Central memory CD4-positive, alpha-beta T cell (primary cell): Measurements from ENCODE around the gene OLFM1.

Experiments
- DNase-seq: peaks from one replicate; pipeline ENCODE4 v3.0.0; 2022

OLFM1 gene

DNA sequence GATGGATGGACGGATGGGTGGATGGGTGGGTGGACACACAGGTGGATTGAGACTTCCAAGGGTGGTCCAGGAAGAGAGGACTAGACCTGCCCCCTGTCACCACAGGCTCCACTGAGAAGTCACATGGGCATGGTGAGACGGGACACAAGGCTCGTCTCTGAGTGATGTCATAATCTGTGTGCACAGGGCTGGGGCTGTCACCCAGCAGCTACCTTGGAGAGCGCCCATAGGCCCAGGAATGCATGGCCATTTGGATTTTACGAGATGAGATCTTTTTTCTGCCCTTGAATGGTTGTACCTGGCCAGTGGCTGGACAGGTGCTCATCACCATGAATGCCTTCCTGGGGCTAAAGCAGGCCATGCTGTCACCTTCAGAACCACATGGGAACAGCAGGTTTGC, 3.1 kb downstream of the OLFM1 start:
- DNase-seq: no peak

DNA sequence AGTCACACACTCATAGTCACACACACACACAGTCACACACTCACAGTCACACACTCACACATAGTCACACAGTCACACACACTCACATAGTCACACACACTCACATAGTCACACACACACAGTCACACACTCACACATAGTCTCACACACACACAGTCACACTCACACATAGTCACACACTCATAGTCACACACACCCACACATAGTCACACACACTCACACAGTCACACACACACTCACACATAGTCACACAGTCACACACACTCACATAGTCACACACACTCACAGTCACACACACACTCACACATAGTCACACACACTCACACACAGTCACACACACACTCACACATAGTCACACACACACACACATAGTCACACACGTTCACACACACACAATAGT, 4.1 kb downstream of the OLFM1 start:
- no peak for DNase-seq

DNA sequence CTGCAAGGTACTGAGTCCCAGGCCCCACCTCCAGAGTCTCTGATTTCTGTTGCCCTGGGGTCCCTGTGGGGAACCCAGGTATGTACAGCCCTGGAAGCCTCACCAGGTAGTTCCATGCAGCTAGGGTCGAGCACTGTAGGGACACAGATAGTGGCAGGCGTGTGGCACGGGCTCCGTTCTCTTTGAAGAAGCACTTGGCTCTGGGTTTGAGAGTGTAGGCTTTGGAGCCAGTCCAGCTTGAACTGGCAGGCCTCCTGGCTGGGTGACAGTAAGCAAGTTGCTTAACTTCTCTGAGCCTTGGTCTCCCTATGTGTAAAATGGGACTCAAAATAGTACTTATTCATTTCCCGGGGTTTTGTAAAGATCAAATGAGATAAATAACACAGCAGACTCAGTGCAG, 5.6 kb downstream of the OLFM1 start:
- DNase-seq: no peak

DNA sequence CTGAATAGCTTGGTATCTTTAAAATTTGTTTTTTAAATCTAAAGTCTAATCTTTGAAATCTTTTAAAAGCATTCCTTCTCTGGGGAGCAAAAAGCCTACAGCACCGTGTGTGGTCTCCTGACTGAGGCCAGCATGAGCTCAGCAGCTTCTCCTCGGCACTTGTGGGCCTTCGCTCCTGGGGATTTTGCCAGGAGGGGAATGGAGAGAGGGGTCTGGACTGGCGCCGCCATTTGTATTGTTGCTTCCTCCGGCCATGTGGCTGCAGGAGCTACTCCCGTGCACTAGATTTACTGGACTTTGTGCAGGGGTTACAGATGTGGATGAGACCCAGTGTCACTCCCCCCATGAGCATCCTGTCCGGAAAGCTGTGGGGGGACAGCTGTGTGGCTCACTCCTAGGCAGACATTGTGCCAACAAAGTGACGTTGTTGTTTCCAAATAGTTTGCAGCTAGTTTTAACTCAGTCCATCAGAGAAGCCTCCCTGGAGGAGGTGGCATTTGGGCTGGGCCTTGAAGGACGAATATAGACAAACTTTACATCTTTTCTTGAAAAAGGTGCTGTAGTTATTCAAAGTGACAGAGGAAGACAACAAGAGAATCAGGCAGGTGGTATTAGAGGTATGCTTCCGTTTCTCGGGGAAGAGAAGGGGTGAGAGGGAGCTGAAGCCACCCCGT, 6.6 kb downstream of the OLFM1 start:
- DNase-seq: no peak

DNA sequence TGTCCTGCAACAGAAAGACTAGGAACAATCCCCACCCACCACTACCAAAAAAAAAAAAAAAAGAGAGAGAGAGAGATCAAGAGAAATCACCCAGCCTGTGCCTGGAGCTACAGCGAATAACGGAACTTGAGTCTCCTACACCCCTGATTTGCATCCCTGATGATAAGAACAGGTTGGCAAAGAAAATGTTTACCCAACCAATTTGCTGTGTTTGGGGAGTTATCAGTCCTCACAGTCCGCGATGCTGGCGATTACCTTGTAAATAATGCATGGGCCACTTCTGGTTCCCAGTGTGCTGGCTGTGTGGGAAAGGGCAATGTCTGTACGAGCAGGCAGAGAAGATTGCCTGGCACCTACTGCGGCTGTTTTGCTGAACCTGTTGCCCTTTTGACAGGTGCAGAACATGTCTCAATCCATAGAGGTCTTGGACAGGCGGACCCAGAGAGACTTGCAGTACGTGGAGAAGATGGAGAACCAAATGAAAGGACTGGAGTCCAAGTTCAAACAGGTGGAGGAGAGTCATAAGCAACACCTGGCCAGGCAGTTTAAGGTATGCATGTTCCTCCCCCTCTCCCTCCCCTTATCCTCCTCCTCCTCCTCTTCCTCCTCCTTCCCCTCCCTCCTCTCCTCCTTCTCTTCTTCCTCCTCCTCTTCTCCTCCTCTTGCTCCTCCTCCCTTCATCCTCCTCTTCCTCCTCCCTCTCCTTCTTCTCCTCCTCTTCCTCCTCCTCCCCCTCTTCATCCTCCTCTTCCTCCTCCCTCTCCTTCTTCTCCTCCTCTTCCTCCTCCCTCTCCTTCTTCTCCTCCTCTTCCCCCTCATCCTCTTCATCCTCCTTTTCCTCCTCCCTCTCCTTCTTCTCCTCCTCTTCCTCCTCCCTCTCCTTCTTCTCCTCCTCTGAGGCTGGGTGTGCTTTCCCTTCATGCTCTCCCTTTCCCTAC, 8.3 kb downstream of the OLFM1 start:
- no peak for DNase-seq

DNA sequence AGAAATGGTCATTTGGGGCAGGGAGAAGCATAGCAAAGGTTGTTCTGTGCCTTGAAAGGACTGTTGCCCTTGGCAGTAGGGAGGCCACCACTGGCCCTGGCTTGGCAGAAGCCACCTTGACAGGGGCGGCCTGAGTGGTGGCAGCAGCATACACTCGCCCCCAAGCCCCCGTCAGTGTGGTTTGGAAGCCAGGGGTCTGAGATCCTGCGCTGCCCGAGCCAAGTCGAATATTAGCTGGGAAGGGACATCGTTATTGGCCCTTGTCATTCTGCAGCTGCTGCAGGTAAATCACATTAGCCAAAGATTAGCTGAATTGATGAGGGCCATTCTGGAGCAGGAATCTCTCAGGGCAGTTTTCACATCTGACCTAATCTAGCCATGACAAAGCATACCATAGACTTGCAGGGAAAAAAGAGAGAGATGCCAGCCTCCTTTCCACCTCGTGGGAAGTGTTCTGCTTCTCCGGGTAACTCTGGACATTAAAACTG, 9.0 kb downstream of the OLFM1 start:
- no peak for DNase-seq

DNA sequence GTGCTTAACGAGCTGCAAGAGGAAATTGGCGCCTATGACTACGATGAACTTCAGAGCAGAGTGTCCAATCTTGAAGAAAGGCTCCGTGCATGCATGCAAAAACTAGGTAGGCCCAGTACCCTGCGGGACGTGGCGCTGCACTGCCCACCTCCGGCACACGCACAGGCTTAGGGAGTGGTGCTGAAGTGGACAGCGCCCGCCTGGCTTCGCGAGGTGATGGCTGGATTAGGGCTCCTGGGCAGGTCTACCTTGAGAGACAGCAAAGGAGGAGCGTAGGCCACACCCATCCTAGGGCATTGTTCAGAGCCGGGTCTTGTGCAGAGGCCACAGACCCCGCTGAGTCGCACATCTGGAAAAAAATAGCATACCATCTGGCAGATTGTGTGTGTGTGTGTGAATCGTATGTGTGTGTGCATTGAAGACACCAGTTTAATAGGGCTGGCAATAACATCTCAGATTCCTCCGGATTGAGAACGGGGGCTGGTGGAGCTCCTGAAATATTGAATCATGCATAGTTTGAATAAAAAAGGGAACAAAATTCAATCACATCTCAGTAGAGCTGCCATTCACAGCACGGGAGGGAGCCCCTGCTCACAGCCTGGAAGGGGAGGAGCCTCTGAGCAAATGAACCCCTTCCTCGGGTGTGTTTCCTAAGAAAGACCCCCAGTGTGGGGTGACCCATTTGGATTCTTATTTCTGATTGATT, 11.1 kb downstream of the OLFM1 start:
- no peak for DNase-seq

DNA sequence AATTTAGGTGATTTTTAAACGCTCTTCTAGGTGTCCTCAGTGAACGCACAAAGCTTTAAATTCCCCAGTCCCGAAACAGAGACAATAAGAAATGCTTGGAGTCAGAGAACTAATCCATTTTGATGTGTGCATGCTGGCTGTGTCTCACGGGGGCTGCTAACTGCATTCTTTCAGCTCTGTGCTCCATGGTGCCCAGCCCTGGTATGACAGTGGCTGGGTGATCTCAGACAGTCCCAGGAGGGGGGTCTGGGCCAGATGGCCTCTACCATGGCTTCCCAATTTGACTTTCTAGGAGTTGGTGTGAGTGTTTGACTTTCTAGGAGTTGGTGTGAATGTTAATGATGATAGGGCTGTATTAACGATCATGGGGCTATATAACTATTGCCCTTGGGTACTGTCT, 12.1 kb downstream of the OLFM1 start:
- no peak for DNase-seq

DNA sequence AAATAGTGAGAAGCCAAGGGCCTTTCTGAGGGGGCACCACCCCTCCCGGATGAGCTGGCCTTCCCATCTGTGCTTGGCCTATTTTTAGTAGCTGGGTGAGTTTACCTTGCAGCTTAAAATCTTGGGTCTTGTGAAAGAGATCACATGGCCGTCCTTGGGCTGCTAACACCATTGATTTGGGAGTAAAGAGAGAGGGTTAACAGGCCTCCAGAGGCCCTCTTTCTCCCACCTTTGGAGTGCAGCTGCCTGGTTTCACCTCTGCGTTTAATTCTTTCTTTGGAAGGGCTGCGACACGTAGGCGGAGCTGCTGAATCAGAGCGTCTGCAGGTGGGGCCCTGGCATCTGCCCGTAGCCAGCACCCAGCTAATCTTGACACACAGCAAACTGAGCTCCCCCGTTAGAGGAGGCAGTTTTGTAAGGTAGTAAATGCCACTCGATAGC, 12.8 kb downstream of the OLFM1 start:
- DNase-seq: no peak

DNA sequence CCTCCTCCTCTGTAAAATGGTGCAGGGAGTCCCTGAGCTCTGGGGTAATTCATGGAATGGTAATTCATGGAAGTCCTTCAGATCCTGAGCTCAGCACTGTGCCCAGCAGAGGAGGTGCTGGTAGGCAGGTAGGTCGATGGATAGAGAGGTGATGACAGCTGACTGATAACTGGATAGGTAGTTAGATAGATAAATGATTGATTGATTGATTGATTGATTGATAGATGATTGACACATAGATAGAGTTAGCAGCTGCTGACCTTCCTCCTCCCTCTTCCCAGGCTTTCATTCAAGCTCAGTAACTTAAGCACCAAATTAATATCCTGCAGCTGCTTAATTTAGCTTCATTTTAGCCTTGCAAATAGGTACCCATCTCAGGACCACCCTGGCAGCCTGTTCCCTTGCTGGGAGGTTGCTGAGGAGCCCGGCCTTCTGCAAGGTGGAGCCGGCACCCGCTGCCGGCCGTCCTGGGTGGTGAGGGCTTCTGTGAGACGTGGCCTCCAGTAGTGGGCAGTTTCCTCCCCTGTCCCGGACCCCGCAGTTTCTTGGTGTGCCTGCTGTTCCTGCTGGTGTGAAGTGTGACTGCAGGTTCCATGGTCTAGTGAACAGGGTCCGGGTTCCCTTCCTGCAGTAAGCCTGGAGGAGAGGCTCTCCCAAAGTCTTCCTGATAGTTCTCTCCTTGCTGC, 13.4 kb downstream of the OLFM1 start:
- DNase-seq: no peak

DNA sequence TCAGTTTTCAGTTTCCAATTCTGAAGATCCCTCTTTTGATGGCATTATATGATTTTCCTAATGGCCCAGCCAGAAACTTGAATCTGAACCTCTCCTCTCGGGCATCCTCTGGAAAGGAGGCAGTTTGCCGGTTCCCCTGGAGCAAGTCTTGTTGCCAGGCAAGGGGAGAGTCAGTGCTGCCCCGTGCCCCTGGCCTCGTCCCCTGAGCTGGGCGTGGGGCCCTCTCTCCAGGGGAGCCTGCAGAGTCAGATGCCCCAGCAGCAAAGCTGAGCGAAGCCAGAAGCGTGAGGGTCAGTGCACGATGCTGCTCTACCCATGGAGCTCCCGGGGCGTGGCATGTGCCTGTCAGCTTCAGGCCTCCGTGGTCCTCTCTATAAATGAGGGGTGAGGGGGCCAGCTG, 14.0 kb downstream of the OLFM1 start:
- no peak for DNase-seq

DNA sequence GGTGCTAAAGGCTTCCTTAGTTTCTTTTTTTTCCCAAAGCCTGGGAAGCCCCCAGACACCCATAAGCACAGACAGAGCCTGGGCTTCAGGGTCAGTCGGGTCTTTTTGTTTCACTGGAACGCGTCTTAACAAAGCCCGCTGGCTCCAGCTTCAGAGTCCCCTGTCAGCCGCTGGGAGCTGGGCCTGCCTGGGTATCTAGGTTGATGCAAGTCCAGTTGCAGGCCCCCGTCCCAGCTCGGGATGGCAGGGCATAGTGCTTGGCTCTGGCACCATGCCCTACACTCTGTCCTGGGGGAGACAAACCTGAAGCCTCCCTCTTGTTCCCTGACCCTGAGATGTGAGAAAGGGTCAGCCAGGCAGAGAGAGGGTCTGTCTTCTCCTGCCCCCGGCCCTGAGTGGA, 14.5 kb downstream of the OLFM1 start:
- no peak for DNase-seq

DNA sequence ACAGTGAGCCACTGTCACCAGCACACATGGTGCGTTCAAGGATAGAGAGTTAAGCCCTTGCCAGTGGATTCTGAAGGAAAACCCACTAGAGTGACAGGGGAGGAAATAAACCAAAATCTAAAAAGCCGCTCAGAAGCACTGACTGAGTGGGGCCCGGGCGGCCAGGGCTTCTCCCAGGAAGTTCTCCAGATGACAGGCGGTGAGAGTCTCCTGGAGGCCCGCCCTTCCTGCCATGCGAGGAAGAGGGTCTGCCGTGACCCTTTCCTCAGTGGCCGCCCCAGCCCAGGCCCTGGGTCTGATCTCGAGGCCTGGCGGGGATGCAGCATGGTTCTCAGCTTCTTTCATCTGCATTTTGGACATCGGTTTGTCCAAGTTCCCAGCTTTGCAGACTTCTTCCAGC, 14.9 kb downstream of the OLFM1 start:
- no peak for DNase-seq

DNA sequence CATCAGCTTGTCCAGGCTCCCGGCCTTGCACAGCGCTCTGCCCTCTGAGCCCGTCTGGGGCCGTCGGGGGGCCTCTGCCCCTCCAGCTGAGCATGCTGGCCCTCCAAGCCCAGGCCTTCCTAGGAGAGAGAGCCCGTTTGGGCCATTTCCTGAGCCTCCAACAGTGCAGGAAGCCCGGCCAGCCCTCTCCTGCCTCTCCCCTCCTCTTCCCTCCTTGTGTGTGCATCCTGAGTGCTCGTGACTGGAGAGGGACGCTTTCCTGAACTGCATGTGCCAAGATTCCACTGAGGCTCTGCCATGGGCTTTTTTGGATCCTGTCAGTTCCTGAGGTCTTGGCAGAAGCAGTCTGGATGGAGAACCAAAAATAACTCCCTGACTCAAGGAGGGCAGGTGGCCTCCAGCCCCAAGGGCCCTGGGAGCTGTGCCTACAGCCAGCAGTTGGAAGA, 15.6 kb downstream of the OLFM1 start:
- no peak for DNase-seq

DNA sequence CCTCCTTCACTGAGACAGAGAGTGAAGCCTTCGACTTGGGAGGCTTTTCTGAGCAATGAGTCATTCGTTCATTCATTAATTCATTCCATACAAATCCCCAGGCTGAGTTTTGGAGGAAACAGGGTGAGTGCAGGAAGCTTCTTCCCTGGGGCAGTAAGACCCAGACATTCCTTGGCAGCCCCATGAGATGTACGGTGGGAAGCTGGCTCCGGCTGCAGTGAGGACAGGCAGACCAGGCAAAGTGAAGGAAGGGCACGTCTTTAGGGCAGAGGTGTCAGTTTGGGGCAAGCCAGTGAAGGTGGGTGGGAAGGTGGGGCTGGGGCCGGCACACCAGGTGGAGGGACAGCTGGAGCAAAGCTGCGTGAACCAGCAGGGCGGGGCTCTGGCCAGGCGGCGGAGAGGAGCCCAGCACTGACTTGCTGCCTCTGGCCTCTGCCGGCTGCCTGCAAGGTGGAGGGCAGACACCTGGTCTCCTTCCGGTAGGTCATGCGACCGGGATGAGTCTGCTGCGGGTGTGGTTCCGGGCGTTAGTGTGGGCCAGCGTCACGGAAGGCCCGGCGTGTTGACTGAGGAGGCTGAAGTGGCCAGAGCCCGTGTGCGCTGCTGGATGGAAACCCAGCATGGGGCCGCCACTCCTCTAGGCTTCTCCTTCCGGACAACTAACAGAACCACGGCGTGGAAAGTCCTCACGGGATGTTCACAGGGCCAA, 16.6 kb downstream of the OLFM1 start:
- DNase-seq: no peak

DNA sequence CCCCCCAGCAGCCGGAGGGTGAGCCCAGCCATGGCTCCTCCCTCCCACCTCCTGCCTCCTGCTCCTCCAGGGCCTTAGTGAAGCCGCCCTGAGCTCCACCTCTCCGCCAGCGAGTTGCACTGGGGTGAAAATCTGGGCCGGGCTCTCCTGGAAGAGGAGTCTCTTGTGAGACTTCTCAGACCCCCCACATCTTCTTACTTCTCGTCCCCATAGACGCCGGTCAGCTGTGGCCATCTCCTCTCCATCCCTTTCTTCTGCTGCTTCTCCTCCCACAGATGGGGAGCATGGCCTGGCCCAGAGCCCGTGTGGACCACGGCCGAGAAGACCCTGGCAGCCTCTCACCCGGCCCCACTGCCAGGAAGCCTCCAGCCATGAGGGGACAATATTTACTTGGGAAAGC, 17.3 kb downstream of the OLFM1 start:
- DNase-seq: no peak

DNA sequence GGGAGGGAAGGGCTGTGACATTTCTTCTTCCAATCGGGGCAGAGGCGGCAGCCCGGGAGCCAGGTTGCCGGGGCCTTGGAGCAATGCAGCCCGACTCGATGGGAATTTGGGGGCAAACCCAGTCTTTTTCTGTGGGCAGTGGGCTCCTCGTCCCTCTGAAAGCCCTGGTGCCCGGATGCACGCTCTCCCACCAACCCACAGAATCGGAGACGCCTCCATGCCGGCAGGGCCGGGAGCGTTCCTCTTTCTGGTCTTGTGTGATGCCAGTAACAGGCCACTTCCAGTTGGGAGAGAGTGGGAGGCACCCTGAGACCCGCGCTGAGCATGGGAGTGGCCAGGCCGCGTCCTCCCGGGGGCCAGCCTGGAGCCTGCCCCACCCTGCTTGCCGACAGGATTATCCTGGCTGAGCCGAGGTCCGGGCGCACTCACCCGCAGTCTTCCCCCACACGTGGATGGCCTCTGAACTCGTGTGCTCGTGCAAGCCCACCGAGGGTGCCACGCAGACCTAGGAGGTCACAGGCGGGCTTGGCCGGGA, 17.8 kb downstream of the OLFM1 start:
- no peak for DNase-seq

DNA sequence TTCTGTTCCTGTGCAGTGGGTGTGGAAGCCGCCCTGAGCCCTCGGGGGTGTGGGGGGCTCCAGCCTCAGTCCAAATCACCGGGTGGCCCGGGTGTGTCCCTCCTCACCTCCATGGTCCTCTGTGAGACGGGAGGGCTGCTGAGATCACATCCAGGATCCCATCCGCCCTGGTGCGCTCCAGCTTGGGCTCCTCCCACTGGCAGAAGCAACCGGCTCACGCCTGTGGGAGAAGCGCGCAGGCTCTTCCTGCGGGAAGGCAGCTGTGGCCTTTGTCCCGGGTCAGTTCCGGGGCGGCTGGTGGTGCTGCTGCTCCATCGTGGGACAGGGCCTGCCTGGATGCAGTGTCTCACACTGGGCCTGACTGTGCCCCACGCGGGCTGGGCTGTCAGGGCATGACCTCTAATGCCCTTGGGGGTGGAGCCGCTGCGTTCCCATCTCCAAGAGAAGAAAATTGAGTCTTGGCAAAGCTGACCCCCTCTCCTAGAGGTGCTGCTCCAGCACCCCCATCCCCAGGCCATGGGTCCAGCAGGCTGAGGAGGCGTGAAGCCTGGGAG, 18.5 kb downstream of the OLFM1 start:
- no peak for DNase-seq

DNA sequence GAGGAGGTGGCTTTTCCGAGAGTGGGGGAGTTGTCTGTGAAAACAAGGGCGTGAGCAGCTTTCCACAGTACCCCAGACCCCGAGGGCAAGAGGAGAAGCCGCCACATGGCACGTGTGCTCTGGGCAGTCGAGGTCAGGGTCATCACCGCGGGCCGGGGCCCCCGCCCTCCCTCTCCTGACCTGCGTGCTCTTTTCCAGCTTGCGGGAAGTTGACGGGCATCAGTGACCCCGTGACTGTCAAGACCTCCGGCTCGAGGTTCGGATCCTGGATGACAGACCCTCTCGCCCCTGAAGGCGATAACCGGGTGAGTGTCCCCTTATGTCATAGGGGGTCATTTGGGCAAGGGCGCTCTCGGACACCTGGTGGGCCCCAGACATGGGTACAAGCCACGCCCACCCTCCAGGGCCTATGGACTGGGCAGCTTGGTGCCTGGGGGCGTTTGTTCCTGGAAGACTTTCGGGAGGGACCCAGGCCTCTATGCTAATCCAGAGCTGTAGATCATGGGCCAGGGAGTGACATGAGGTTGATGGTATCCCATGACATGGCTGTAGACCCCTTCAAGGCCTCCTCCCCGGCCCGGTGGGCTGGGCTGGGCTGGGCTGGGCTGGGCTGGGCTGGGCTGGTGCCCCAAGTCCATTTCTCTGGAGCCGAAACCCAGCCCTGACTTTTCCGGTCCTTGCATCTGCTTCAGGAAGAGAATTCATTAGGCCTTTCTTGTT, 19.2 kb downstream of the OLFM1 start:
- no peak for DNase-seq

DNA sequence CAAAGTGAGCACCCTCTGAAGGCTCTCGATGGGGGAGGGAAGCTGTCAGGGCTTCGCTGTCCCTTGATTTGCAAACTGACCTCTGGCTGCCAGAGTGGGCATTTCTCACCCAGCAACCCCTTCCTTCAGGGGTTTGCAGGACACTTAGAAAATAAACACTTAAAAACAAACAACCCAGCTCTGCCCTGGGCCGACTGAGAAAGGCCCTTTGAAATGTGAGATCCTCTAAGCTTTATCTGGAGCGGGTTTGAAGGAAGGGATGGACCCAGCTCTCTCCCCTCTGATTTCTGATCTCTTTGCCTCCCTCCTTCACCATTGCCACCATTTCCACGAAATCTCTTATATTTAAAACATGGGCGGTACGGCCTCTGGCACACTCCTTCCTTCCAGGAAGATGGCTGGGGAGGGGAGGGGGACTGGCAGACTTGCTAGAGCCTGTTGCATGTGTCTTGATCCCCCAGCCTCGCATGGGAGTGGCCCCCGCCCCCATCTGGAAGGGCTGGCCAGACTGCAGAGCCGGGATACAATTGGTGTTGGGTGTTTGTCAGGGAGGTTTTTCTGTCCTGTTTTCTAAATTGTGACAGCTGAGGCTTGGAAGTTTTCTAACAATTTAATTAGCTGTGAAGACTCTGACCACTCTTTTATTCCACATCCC, 20.2 kb downstream of the OLFM1 start:
- DNase-seq: no peak
